Measurements from ENCODE around the gene PNLIPRP3.

PNLIPRP3 gene

DNA sequence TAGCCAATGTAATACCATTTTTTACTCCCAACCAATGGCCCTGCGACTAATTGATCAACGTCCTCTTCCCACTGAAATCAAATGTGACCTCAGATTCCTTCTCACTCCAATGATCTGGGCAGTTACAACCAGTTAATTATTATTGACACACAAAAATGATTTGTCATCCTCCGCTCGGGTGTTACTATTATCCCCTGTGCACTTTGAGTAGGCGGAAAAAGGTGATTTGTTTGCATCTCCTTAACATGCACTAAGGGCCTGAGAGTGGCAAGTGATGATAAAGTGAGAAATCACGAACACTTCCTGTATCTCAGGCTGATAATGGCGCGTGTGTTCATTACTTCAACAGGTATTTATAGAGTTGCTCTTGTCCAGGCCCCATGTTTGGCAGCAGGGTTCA, 77.1 kb downstream of the PNLIPRP3 start:
- DNase-seq (ENCODE audit: low read depth in 3 of 3): no peak

DNA sequence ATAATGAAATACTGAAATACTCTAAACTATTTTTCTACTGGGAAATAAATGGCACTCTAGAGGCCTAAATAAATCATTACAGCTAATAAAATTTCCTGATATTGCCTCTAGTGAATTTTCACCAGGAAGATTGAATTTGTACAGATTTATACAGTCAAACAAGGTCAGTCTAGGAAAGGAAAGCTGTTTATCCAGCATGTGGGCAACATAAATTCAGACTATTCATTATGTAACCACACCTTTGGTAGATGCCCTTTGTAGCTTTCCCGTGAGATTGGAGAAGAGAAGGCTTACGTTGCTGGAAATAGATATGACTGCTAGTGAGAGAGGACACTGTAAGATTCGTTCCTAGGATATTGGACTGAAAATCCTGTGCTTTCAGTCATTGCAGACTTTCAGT, 82.9 kb downstream of the PNLIPRP3 start:
- DNase-seq (ENCODE audit: low read depth in 3 of 3): no peak

DNA sequence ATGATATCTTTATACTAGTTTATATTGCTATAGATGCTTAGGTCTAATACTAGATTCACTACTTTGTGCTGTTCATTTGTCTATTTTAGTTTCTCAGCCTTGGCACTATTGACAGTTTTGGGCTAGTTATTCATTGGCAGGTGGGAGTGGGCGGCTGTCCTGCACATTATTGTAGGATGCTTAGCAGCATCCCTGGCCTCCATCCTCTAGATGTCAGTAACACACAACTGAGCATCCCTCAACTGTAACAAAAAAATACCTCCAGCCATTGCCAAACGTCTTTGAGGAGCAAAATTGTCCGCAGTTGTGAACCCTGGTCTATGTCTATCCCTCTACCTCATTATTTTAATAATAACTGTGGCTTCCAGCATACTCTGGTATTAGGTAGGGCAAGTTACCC, 83.7 kb downstream of the PNLIPRP3 start:
- no peak for DNase-seq (ENCODE audit: low read depth in 3 of 3)

DNA sequence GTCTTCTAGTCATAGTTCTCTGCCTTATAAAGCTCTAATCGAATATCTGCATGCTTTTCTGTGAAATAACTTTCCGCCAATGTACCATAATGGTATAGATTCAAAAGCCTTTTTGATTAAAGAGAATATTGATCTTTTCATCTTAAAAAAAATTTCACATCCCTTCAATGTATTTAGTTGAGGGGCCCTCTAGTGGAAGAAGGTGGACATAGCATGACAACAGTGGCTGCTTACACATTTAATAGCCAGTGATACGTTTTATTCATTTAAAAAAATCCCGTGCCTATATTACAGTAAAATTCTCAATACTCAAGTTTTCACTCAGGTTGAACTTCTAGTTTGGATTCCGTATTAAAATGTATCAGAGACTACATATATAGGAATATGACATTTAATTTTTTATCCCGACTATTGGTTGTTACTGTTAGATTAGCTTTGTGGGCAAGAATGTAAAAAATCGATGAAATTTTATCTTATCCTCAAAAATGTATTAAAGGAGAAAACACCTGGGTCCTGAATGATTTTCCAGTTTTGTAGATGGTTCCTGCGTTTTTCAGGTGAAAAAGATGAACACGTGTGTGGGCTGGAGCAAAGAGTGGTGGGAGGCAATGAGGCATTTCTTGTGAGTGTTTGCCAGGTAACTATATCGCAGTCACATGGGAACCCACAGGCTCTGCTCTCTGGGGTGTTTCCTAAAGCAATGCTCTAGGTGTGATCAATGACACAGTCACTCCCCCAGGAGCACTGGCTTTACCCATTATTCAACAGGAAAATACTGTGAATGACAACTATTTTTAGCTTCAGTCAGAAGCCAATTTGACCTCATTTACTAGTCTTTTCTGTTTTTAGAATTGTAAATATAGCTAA, 94.0 kb downstream of the PNLIPRP3 start:
- DNase-seq (ENCODE audit: low read depth in 3 of 3): no peak

DNA sequence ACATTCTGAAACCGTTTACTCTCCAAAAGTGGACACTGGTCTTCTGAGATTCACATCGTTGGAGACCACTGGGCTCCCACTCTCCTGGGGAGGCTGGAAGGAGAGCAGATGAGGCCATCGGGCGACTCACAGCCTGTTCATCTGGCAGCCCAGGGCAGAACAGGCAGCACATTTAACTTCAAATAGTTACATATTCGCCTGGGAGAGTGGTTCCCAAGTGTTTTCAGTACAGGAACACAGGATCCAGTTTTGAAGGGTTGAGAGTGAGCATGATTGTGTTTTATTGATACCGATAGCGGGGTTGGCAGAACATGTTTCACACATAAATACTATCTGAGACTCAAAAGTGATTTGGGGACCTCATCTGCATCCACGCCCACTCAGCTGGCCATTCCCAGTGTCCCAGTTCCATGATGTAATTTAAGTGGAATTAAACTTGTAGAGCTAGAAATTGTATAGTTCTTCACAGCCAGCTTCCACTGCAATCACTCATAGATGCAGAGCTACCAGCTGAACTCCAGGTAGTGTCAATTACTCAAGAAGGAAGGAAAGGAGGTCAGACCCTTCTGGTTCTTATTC, 95.2 kb downstream of the PNLIPRP3 start:
- DNase-seq (ENCODE audit: low read depth in 3 of 3): no peak

DNA sequence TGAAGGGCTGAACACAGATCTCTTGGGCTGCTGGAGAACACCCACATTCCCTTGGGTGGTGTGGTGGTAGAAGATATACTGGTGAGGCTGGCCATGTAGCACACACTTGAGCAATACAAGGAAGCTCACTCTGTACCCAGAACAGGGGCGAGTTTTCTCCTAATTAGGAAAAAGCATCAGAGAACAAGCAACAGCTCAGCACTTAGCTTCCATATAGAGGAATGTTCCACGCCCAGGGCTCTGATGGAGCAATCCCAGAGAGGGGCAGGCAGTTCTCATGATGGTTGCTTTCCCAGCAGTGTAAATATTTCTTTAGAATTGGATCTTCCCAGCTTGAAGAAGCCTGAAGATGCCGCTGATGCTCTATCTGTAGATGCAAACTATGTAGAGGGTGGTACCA, 97.1 kb downstream of the PNLIPRP3 start:
- no peak for DNase-seq (ENCODE audit: low read depth in 3 of 3)

DNA sequence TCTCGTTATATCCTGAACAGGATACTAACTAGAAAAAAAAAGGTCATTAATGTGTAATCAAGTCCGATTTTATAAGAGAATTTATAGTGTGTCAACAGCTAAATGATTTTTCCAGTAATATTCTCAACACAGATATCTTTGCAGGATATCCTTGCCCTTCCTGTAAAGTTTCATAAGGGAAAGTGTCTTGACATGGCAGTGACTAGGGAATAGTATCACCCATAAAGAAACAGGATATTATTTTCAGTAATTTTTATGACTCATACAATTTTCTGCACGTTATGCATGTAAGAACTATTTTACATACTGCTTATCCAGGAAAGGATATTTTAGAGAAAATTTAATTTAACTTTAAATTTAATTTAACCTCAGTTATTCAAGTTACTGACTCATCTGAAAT, 98.6 kb downstream of the PNLIPRP3 start:
- no peak for DNase-seq (ENCODE audit: low read depth in 3 of 3)
